GM19025 (cell line): Measurements from ENCODE around the gene THAP4.

Experiments used
- ATAC-seq: cut with Tn5 transposase; IDR thresholded peaks from one replicate; pipeline ENCODE4 v1.9.1; 2021; ENCODE audit warnings: mild to moderate bottlenecking, low read depth, moderate library complexity; ENCODE audit not compliant: unreplicated experiment

The THAP4 gene

GRCh38 chr2:241615041-241615440 is 21.9 kb downstream of the THAP4 start:
- no peak for ATAC-seq

- no peak for ATAC-seq
Observed at GRCh38 chr2:241613017-241613780, 23.8 kb downstream of the THAP4 start.

- ATAC-seq: no peak
Observed at GRCh38 chr2:241612156-241613016, 24.6 kb downstream of the THAP4 start.

GRCh38 chr2:241611062-241611461 is 25.9 kb downstream of the THAP4 start:
- no peak for ATAC-seq

- peak; percentile 95 for ATAC-seq
Observed at GRCh38 chr2:241609859-241610793, 26.8 kb downstream of the THAP4 start.

- no peak for ATAC-seq
Observed at GRCh38 chr2:241608881-241609280, 28.1 kb downstream of the THAP4 start.

- no peak for ATAC-seq
Observed at GRCh38 chr2:241607162-241607885, 29.6 kb downstream of the THAP4 start.

GRCh38 chr2:241606186-241606585 is 30.8 kb downstream of the THAP4 start:
- ATAC-seq: no peak

- no peak for ATAC-seq
Observed at GRCh38 chr2:241603686-241604085, 33.3 kb downstream of the THAP4 start.

- ATAC-seq: no peak
Observed at GRCh38 chr2:241602720-241603119, 34.2 kb downstream of the THAP4 start.

- ATAC-seq: no peak
Observed at GRCh38 chr2:241601841-241602240, 35.1 kb downstream of the THAP4 start.

GRCh38 chr2:241599615-241600014 is 37.3 kb downstream of the THAP4 start:
- no peak for ATAC-seq

- no peak for ATAC-seq
Observed at GRCh38 chr2:241598487-241598886, 38.5 kb downstream of the THAP4 start.

- ATAC-seq: no peak
Observed at GRCh38 chr2:241598061-241598460, 38.9 kb downstream of the THAP4 start.

GRCh38 chr2:241597561-241597960 is 39.4 kb downstream of the THAP4 start:
- no peak for ATAC-seq

GRCh38 chr2:241595600-241596140 is 41.3 kb downstream of the THAP4 start:
- no peak for ATAC-seq

GRCh38 chr2:241593271-241593670 is 43.7 kb downstream of the THAP4 start:
- ATAC-seq: no peak

GRCh38 chr2:241592126-241592845 is 44.7 kb downstream of the THAP4 start:
- no peak for ATAC-seq
